HepG2 (cell line): Measurements from ENCODE around the gene KCNJ6. TPM values are rescaled to one million over a fixed set of nuclear protein-coding genes. Genes with fewer than 3 reads are reported as not detected.
"Not testable (repeated sequence)": the region's sequence is repeated elsewhere in the genome, so short reads cannot be mapped to it uniquely, and the experiment has no call there.

Experiments
- ATAC-seq: fragments of 200-7000 bp; cut with Tn5 transposase; 3 replicates; pipeline ENCODE4 v1.9.1; 2020; ENCODE audit warnings: mild to moderate bottlenecking, moderate library complexity
- BruUV-seq: library from RNA; stranded (reverse); fragments of 400-500 nt; replicated peaks from 2 replicates; lab custom pipeline; 2021; lab: Mats Ljungman, UMichigan
- CTCF ChIA-PET: fragments of 300-600 bp; formaldehyde crosslinking; extraction: SDS; loops from one replicate; lab custom pipeline; 2021; ENCODE audit warnings: low total read pairs, inconsistent platforms, low intra/inter-chr PET ratio; lab: Yijun Ruan, JAX
- POLR2A ChIA-PET: fragments of 350-600 bp; sonication (Branson Sonifier 250); formaldehyde crosslinking; loops from one replicate; lab custom pipeline; 2020; ENCODE audit warnings: antibody characterized with exemption, inconsistent platforms; lab: Yijun Ruan, JAX
- DNase-seq: peaks from one replicate; pipeline ENCODE4 v3.0.0-alpha.2; 2015; ENCODE audit warnings: low spot score
- FAIRE-seq: peaks from 3 replicates; lab custom pipeline; 2011; peaks lifted over from hg19 to GRCh38; lab: Jason Lieb, UNC
- H2AFZ ChIP-seq: one replicate; pipeline ENCODE4 v1.6.1; 2011; ENCODE audit warnings: low read length, inconsistent platforms
- H3K27ac ChIP-seq: fragments of 300-600 bp; 3 replicates; pipeline ENCODE4 v1.8.0; 2011; ENCODE audit warnings: mixed run types, mild to moderate bottlenecking, mixed read lengths, low read length, inconsistent platforms; ENCODE audit not compliant: insufficient read depth; ENCODE audit errors: extremely low read length
- H3K27me3 ChIP-seq, 2 experiments: fragments of 200-600 bp in 1 of 2; 2 replicates in 1 of 2; 3 replicates in 1 of 2; pipeline versions ENCODE4 v1.6.0 to v1.8.0; 2011; ENCODE audit warnings: low read length in 2 of 2, mild to moderate bottlenecking in 2 of 2, moderate library complexity in 2 of 2, inconsistent platforms in 1 of 2; ENCODE audit not compliant: insufficient read depth in 2 of 2, control insufficient read depth in 1 of 2
- H3K36me3 ChIP-seq, 2 experiments: fragments of 200-600 bp in 1 of 2; replicated peaks in 1 of 2; 2 replicates in 1 of 2; 3 replicates in 1 of 2; pipeline versions ENCODE4 v1.5.1 to v1.8.0; 2011; ENCODE audit warnings: low read length in 2 of 2, inconsistent platforms in 1 of 2; ENCODE audit not compliant: insufficient read depth in 2 of 2, control insufficient read depth in 1 of 2
- H3K4me1 ChIP-seq: 2 replicates; pipeline ENCODE4 v1.5.1; 2012; ENCODE audit warnings: low read length, inconsistent platforms; ENCODE audit not compliant: insufficient read depth
- H3K4me2 ChIP-seq: 2 replicates; pipeline ENCODE4 v1.6.0; 2011; ENCODE audit warnings: low read depth, low read length, inconsistent platforms
- H3K4me3 ChIP-seq, 3 experiments: fragments of 200-600 bp in 1 of 3; sonication (generic), shearing (Covaris generic) in 1 of 3; replicated peaks in 1 of 3; 2 replicates each; pipeline ENCODE4 v1.5.1; 2011 to 2016; ENCODE audit warnings: low read length in 3 of 3, inconsistent platforms in 2 of 3, low read depth in 2 of 3, mild to moderate bottlenecking in 2 of 3, control low read depth in 1 of 3, mixed read lengths in 1 of 3; ENCODE audit not compliant: insufficient read depth in 1 of 3
- H3K79me2 ChIP-seq: one replicate; pipeline ENCODE4 v1.6.1; 2011; ENCODE audit warnings: low read length, inconsistent platforms; ENCODE audit not compliant: insufficient read depth
- H3K9ac ChIP-seq: 2 replicates; pipeline ENCODE4 v1.6.0; 2011; ENCODE audit warnings: mild to moderate bottlenecking, low read depth, low read length, inconsistent platforms; ENCODE audit not compliant: insufficient read depth
- H3K9me3 ChIP-seq: 2 replicates; pipeline ENCODE4 v1.5.1; 2012; ENCODE audit warnings: mild to moderate bottlenecking, low read length
- H4K20me1 ChIP-seq: 2 replicates; pipeline ENCODE4 v1.6.0; 2011; ENCODE audit warnings: inconsistent platforms, mild to moderate bottlenecking, low read length, moderate library complexity; ENCODE audit not compliant: insufficient read depth
- FOXP1 ChIP-seq, 2 experiments: fragments of 450-650 bp in 1 of 2; IDR thresholded peaks; 2 replicates each; pipeline ENCODE4 v1.6.1; 2017 to 2018; ENCODE audit warnings: antibody characterized with exemption in 1 of 2
- HCFC1 ChIP-seq: fragments of 150-350 bp; IDR thresholded peaks from 2 replicates; pipeline ENCODE4 v1.6.1; 2014; ENCODE audit warnings: low read depth, low read length
- HNRNPH1 ChIP-seq: fragments of 200-400 bp; formaldehyde crosslinking; optimal IDR thresholded peaks from 2 replicates; pipeline ENCODE3; 2017; ENCODE audit warnings: mild to moderate bottlenecking, low read depth, low read length
- MTF2 ChIP-seq: sonication (generic); formaldehyde crosslinking; IDR thresholded peaks from 2 replicates; pipeline ENCODE4 v1.5.0; 2020; ENCODE audit warnings: missing genetic modification reagents, borderline replicate concordance
- POGZ ChIP-seq: sonication (generic); formaldehyde crosslinking; IDR thresholded peaks from 2 replicates; pipeline ENCODE4 v1.4.0; 2020; ENCODE audit warnings: mild to moderate bottlenecking, missing genetic modification reagents
- POLR2G ChIP-seq: fragments of 200-400 bp; formaldehyde crosslinking; IDR thresholded peaks from 2 replicates; pipeline ENCODE4 v1.6.1; 2018; ENCODE audit warnings: mild to moderate bottlenecking, low read depth, low read length, moderate library complexity
- ZNF607 ChIP-seq: sonication (generic); formaldehyde crosslinking; IDR thresholded peaks from 2 replicates; pipeline ENCODE4 v1.5.1; 2020; ENCODE audit warnings: missing genetic modification reagents, mild to moderate bottlenecking, borderline replicate concordance
- ZNF614 ChIP-seq: IDR thresholded peaks from 2 replicates; pipeline ENCODE4 v1.6.1; 2018; ENCODE audit warnings: missing biosample characterization, missing genetic modification reagents, inconsistent platforms, borderline replicate concordance
- ZNF646 ChIP-seq: sonication (generic); formaldehyde crosslinking; IDR thresholded peaks from 2 replicates; pipeline ENCODE4 v1.9.0; 2021; ENCODE audit warnings: mild to moderate bottlenecking, missing genetic modification reagents
- WGBS: methylation state at CpG from one replicate; pipeline ENCODE4 v1.1.6; 2017; ENCODE audit warnings: low lambda C conversion rate; 5-methylcytosine and 5-hydroxymethylcytosine counted together
- in situ Hi-C: cut with HindIII; loops from 2 replicates; pipeline ENCODE4 v1.10.0; 2017; ENCODE audit warnings: low pct_unique_long_range_greater_than_20kb; ENCODE audit not compliant: extremely low pct_ligation_motif_present
- intact Hi-C: fragments of 100-400 bp; cut with micrococcal nuclease; formaldehyde crosslinking; loops from one replicate; pipeline ENCODE4 v1.10.0; 2022; ENCODE audit not compliant: unreplicated experiment
- polyA plus RNA-seq, 8 experiments: library from polyadenylated mRNA; depleted of rRNA in 3 of 8; stranded (reverse) in 7 of 8; unstranded in 1 of 8; fragments of >200 nt; fragmentation: Illumina TruSeq in 4 of 8; extraction: Trizol in 4 of 8; gene quantifications; 2 replicates each; pipeline versions ENCODE4 v1.2.1 to v1.2.3, GENCODE V29; 2011 to 2016; ENCODE audit warnings: low read depth in 4 of 8, missing spikeins in 1 of 8, mixed read lengths in 1 of 8; ENCODE audit not compliant: insufficient read depth in 1 of 8
- total RNA-seq, 5 experiments: library from RNA; depleted of rRNA; stranded (reverse); fragments of >200 nt; fragmentation: Illumina TruSeq; extraction: Trizol; gene quantifications; 2 replicates each; pipeline ENCODE4 v1.2.3, GENCODE V29; 2016; ENCODE audit warnings: low read depth in 1 of 5
- TF ChIP-seq, protein P1 (sequence below): sonication (generic); formaldehyde crosslinking; IDR thresholded peaks from 2 replicates; pipeline ENCODE4 v1.4.0; 2020; ENCODE audit warnings: mild to moderate bottlenecking, low read depth, missing genetic modification reagents

Gene KCNJ6
- total and polyA plus RNA-seq, 2 of the 13 experiments (the other 11 are each of a cell fraction or from before 2014, with no cell fraction given) = not detected

- TF ChIP-seq, protein P1, sequence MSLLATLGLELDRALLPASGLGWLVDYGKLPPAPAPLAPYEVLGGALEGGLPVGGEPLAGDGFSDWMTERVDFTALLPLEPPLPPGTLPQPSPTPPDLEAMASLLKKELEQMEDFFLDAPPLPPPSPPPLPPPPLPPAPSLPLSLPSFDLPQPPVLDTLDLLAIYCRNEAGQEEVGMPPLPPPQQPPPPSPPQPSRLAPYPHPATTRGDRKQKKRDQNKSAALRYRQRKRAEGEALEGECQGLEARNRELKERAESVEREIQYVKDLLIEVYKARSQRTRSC = no peak
- no peak for TF ChIP-seq ZNF614 (CRISPR knock-in tag)
- TF ChIP-seq POLR2G = no peak
- no peak for TF ChIP-seq ZNF607 (CRISPR knock-in tag)
- TF ChIP-seq POGZ (CRISPR knock-in tag) = no peak
- TF ChIP-seq HCFC1 = no peak
- TF ChIP-seq MTF2 (CRISPR knock-in tag) = no peak
- TF ChIP-seq HNRNPH1 = no peak
Measured at GRCh38 chr21:37762606-37763005, 153.7 kb downstream of the KCNJ6 start (continued).

DNA sequence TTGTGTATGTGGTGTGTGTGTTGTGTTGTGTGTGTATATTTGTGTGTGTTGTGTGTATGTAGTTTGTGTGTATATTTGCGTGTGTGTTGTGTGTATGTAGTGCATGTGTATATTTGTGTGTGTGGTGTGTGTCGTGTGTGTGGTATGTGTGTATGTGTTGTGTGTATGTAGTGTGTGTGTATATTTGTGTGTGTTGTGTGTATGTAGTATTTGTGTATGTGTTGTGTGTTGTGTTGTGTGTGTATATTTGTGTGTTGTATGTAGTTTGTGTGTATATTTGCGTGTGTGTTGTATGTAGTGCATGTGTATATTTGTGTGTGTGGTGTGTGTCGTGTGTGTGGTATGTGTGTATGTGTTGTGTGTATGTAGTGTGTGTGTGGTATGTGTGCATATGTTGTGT is 154.9 kb downstream of the KCNJ6 start:
- H3K4me2 ChIP-seq; POLR2A ChIA-PET; H3K9ac ChIP-seq; H3K27ac ChIP-seq; H3K9me3 ChIP-seq; ATAC-seq; H2AFZ ChIP-seq; H3K79me2 ChIP-seq; H3K4me1 ChIP-seq; H3K36me3 ChIP-seq; CTCF ChIA-PET; TF ChIP-seq FOXP1 (CRISPR knock-in tag; IDR thresholded peaks at IDR 0.05): not testable (repeated sequence)
- peak; percentile 74 for FAIRE-seq
- TF ChIP-seq ZNF646 (CRISPR knock-in tag) (peak; percentile 32; the same call in 1 of the 2 replicates), FOXP1 (IDR thresholded peaks at IDR 0.05) (0 out of 2 replicates have a peak, but pooled peaks have one; percentile 4)
- TF ChIP-seq, all 625 proteins: peak for 2; not testable (repeated sequence) for 623
- WGBS = 13% methylated on average over 4 of the region's 4 CpGs
- H4K20me1 ChIP-seq, DNase-seq, intact Hi-C loops, BruUV-seq, H3K27me3 ChIP-seq, H3K4me3 ChIP-seq, in situ Hi-C loops: not testable (repeated sequence)
